OCI-LY1 (cell line): ENCODE measurements around the gene RNASE8.

Source experiments
- EZH2 ChIP-seq: fragments of 200-600 bp; sonication (generic), shearing (Covaris generic); IDR thresholded peaks from 2 replicates; pipeline ENCODE4 v1.8.0; 2017; ENCODE audit warnings: borderline replicate concordance, mixed run types, mild to moderate bottlenecking, antibody characterized with exemption, low read length, moderate library complexity, mixed read lengths
- TF ChIP-seq, protein P1 (sequence below): fragments of 200-600 bp; sonication (generic), shearing (Covaris generic); IDR thresholded peaks from 2 replicates; pipeline ENCODE4 v1.5.1; 2017; ENCODE audit warnings: mild to moderate bottlenecking, antibody characterized with exemption, low read length, moderate library complexity, mixed read lengths

DNA sequence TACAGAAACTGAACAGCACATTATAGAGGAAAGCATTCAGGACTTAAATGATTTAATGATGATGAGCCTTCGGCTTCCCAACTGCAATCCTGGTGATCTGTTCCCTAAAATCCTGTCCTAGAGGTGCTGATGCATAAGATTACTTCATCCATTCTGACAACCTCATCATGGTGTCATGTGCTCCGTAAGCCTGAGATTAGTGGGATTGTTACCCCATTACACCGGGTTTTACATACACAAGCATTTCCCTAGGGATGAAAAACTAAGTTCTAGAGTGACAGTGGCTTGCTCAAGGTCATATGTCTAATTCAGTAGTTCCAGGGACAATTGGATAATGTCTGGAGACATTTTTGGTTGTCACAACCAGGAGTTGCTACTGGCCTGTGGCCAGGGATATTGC is 20.5 kb upstream of the RNASE8 start:
- TF ChIP-seq, protein P1, sequence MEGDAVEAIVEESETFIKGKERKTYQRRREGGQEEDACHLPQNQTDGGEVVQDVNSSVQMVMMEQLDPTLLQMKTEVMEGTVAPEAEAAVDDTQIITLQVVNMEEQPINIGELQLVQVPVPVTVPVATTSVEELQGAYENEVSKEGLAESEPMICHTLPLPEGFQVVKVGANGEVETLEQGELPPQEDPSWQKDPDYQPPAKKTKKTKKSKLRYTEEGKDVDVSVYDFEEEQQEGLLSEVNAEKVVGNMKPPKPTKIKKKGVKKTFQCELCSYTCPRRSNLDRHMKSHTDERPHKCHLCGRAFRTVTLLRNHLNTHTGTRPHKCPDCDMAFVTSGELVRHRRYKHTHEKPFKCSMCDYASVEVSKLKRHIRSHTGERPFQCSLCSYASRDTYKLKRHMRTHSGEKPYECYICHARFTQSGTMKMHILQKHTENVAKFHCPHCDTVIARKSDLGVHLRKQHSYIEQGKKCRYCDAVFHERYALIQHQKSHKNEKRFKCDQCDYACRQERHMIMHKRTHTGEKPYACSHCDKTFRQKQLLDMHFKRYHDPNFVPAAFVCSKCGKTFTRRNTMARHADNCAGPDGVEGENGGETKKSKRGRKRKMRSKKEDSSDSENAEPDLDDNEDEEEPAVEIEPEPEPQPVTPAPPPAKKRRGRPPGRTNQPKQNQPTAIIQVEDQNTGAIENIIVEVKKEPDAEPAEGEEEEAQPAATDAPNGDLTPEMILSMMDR = no peak
- TF ChIP-seq EZH2 = no peak
